Trophoblast cell (in vitro differentiated cells and primary cell): ENCODE results near the gene COL5A1.

Experiments
- DNase-seq, 2 donors: peaks; one replicate each; pipeline ENCODE4 v3.0.0-alpha.2; 2016
- H2AFZ ChIP-seq: 2 replicates; pipeline ENCODE4 v1.6.1; 2013; ENCODE audit warnings: low read length, moderate library complexity, mild to moderate bottlenecking; ENCODE audit not compliant: insufficient read depth, poor library complexity
- H2AK5ac ChIP-seq: 2 replicates; pipeline ENCODE4 v1.6.1; 2013; ENCODE audit warnings: mild to moderate bottlenecking, low read length
- H2BK120ac ChIP-seq: 2 replicates; pipeline ENCODE4 v1.6.1; 2013; ENCODE audit warnings: low read length, mild to moderate bottlenecking, moderate library complexity; ENCODE audit not compliant: insufficient read depth, poor library complexity
- H2BK12ac ChIP-seq: 2 replicates; pipeline ENCODE4 v1.6.1; 2013; ENCODE audit warnings: mild to moderate bottlenecking, low read length, moderate library complexity
- H2BK5ac ChIP-seq: 2 replicates; pipeline ENCODE4 v1.6.1; 2013; ENCODE audit warnings: low read length, low read depth, moderate library complexity, mild to moderate bottlenecking; ENCODE audit not compliant: poor library complexity
- H3K14ac ChIP-seq: 2 replicates; pipeline ENCODE4 v1.6.1; 2013; ENCODE audit warnings: mild to moderate bottlenecking, low read length
- H3K18ac ChIP-seq: 2 replicates; pipeline ENCODE4 v1.6.1; 2013; ENCODE audit warnings: mild to moderate bottlenecking, low read length
- H3K23ac ChIP-seq: 2 replicates; pipeline ENCODE4 v1.6.1; 2013; ENCODE audit warnings: low read length
- H3K27ac ChIP-seq: 2 replicates; pipeline ENCODE4 v1.5.1; 2013; ENCODE audit warnings: low read depth, mild to moderate bottlenecking, inconsistent platforms, low read length, moderate library complexity
- H3K27me3 ChIP-seq: 2 replicates; pipeline ENCODE4 v1.6.1; 2013; ENCODE audit warnings: inconsistent platforms, mild to moderate bottlenecking, low read length, moderate library complexity; ENCODE audit not compliant: insufficient read depth
- H3K36me3 ChIP-seq, 2 experiments: 1 replicate in 1 of 2; 2 replicates in 1 of 2; pipeline ENCODE4 v1.6.1; 2013; ENCODE audit warnings: low read length in 2 of 2, mild to moderate bottlenecking in 2 of 2, moderate library complexity in 1 of 2; ENCODE audit not compliant: insufficient read depth in 2 of 2, control insufficient read depth in 1 of 2
- H3K4ac ChIP-seq: 2 replicates; pipeline ENCODE4 v1.6.1; 2013; ENCODE audit warnings: low read depth, mild to moderate bottlenecking, low read length, moderate library complexity
- H3K4me1 ChIP-seq, 2 experiments: 1 replicate in 1 of 2; 2 replicates in 1 of 2; pipeline ENCODE4 v1.6.1; 2013; ENCODE audit warnings: low read length in 2 of 2, mild to moderate bottlenecking in 2 of 2, moderate library complexity in 1 of 2; ENCODE audit not compliant: insufficient read depth in 2 of 2, control insufficient read depth in 1 of 2
- H3K4me2 ChIP-seq: 2 replicates; pipeline ENCODE4 v1.6.1; 2013; ENCODE audit warnings: inconsistent platforms, mild to moderate bottlenecking, low read length, moderate library complexity
- H3K4me3 ChIP-seq: 2 replicates; pipeline ENCODE4 v1.5.1; 2013; ENCODE audit warnings: mild to moderate bottlenecking, low read depth, low read length, inconsistent platforms
- H3K79me1 ChIP-seq: one replicate; pipeline ENCODE4 v1.6.1; 2013; ENCODE audit warnings: low read length
- H3K79me2 ChIP-seq: 2 replicates; pipeline ENCODE4 v1.6.1; 2013; ENCODE audit warnings: low read length, mild to moderate bottlenecking; ENCODE audit not compliant: control insufficient read depth, insufficient read depth, poor library complexity
- H3K9ac ChIP-seq: 2 replicates; pipeline ENCODE4 v1.6.1; 2013; ENCODE audit warnings: mild to moderate bottlenecking, low read length
- H3K9me3 ChIP-seq: 2 replicates; pipeline ENCODE4 v1.6.1; 2013; ENCODE audit warnings: low read depth, mild to moderate bottlenecking, control low read depth, inconsistent platforms, low read length; ENCODE audit not compliant: insufficient read depth
- H4K12ac ChIP-seq: 2 replicates; pipeline ENCODE4 v1.6.1; 2013; ENCODE audit warnings: low read depth, mild to moderate bottlenecking, low read length, moderate library complexity
- H4K8ac ChIP-seq: 2 replicates; pipeline ENCODE4 v1.6.1; 2013; ENCODE audit warnings: low read depth, mild to moderate bottlenecking, low read length, moderate library complexity
- H4K91ac ChIP-seq: one replicate; pipeline ENCODE4 v1.6.1; 2013; ENCODE audit warnings: low read depth, mild to moderate bottlenecking, low read length, moderate library complexity
- WGBS: extraction: QIAGEN DNeasy Blood & Tissue Kit; methylation state at CpG from one replicate; pipeline ENCODE4 v1.1.7; 2013; ENCODE audit warnings: missing lambda C conversion rate; ENCODE audit not compliant: insufficient read length, insufficient coverage; ENCODE audit errors: extremely low coverage; 5-methylcytosine and 5-hydroxymethylcytosine counted together

The COL5A1 gene

GRCh38 chr9:134644725-134645606 lies 3.4 kb downstream of the COL5A1 start:
- H3K79me1 ChIP-seq, result peaks cover 29% of the 10 kb centered on the region
- H4K8ac ChIP-seq, result no peak overlapping the region
- H4K91ac ChIP-seq, result no peak overlapping the region
- no peak overlapping the region for H2BK12ac ChIP-seq
- H2AFZ ChIP-seq, result no peak overlapping the region
- no CpG with 5 or more reads among the region's 22 CpGs for WGBS
- H3K18ac ChIP-seq, result peak overlapping the region; percentile 2
- H3K27ac ChIP-seq, result no peak overlapping the region
- H3K4ac ChIP-seq, result peak overlapping the region; percentile 59
- H3K4me2 ChIP-seq, result peak overlapping the region; percentile 59
- H3K36me3 ChIP-seq, result peaks cover 47 to 51% of the 10 kb centered on the region in 2 experiments
- H3K9ac ChIP-seq, result peak overlapping the region; percentile 14
- no peaks in the 10 kb centered on the region for H3K27me3 ChIP-seq
- H3K23ac ChIP-seq, result no peak overlapping the region
- H2BK5ac ChIP-seq, result no peak overlapping the region
- H3K14ac ChIP-seq, result no peak overlapping the region
- H4K12ac ChIP-seq, result no peak overlapping the region
- H3K9me3 ChIP-seq, result peaks cover 3% of the 10 kb centered on the region
- H2BK120ac ChIP-seq, result no peak overlapping the region
- H3K4me3 ChIP-seq, result peak overlapping the region; percentile 41
- no peak overlapping the region for H2AK5ac ChIP-seq
- peaks cover 28 to 45% of the 10 kb centered on the region in 2 experiments for H3K4me1 ChIP-seq
- peak in 1 of 2 donors; percentile 19 for DNase-seq
- H3K79me2 ChIP-seq, result peaks cover 49% of the 10 kb centered on the region

GRCh38 chr9:134645607-134646365 lies 4.2 kb downstream of the COL5A1 start:
- Histone ChIP-seq H2BK5ac (no peak overlapping the region), H3K4ac (peak overlapping the region; percentile 41), H4K91ac (no peak overlapping the region), H4K12ac (no peak overlapping the region), H3K27ac (no peak overlapping the region), H2BK12ac (no peak overlapping the region), H3K27me3 (no peaks in the 10 kb centered on the region), H3K18ac (peak overlapping the region; percentile 2), H3K14ac (no peak overlapping the region), H4K8ac (no peak overlapping the region), H3K9me3 (peaks cover 3% of the 10 kb centered on the region), H2BK120ac (no peak overlapping the region), H3K79me2 (peaks cover 49% of the 10 kb centered on the region), H3K4me3 (no peak overlapping the region), H3K4me2 (peak overlapping the region; percentile 59), H3K79me1 (peaks cover 28% of the 10 kb centered on the region), H3K23ac (no peak overlapping the region), H2AK5ac (no peak overlapping the region), H3K9ac (no peak overlapping the region), H2AFZ (no peak overlapping the region), H3K36me3 (peaks cover 54 to 58% of the 10 kb centered on the region in 2 experiments), H3K4me1 (peaks cover 24 to 41% of the 10 kb centered on the region in 2 experiments)
- WGBS, result no CpG with 5 or more reads among the region's 9 CpGs
- no peak for DNase-seq

GRCh38 chr9:134647359-134648080 lies 5.9 kb downstream of the COL5A1 start:
- H3K9me3 ChIP-seq, result peaks cover 3% of the 10 kb centered on the region
- no peak overlapping the region for H4K12ac ChIP-seq
- H2BK120ac ChIP-seq, result no peak overlapping the region
- peak overlapping the region; percentile 10 for H3K4me3 ChIP-seq
- peaks cover 60 to 67% of the 10 kb centered on the region in 2 experiments for H3K36me3 ChIP-seq
- no peak overlapping the region for H4K91ac ChIP-seq
- H2BK5ac ChIP-seq, result no peak overlapping the region
- H4K8ac ChIP-seq, result no peak overlapping the region
- no peaks in the 10 kb centered on the region for H3K27me3 ChIP-seq
- no peak overlapping the region for H2AK5ac ChIP-seq
- H3K4ac ChIP-seq, result peak overlapping the region; percentile 25
- H3K4me2 ChIP-seq, result no peak overlapping the region
- H3K18ac ChIP-seq, result peak overlapping the region; percentile 12
- no peak for DNase-seq
- H3K4me1 ChIP-seq, result peaks cover 22 to 41% of the 10 kb centered on the region in 2 experiments
- H3K14ac ChIP-seq, result no peak overlapping the region
- no peak overlapping the region for H2AFZ ChIP-seq
- WGBS, result no CpG with 5 or more reads among the region's 33 CpGs
- peaks cover 13% of the 10 kb centered on the region for H3K79me1 ChIP-seq
- H2BK12ac ChIP-seq, result no peak overlapping the region
- no peak overlapping the region for H3K27ac ChIP-seq
- H3K9ac ChIP-seq, result no peak overlapping the region
- H3K23ac ChIP-seq, result peak overlapping the region; percentile 15
- peaks cover 42% of the 10 kb centered on the region for H3K79me2 ChIP-seq
